ENCODE data around the gene ZSWIM4.

The ZSWIM4 gene

GRCh38 chr19:13844130-13844631 lies 48.9 kb downstream of the ZSWIM4 start:
- Histone ChIP-seq H3K27me3 (ENCODE audit: insufficient read depth, poor library complexity, severe bottlenecking) (no peaks in the 10 kb centered on the region), H3K27ac (ENCODE audit: poor library complexity, severe bottlenecking) (peak overlapping the region; percentile 98), H3K4me3 (ENCODE audit: severe bottlenecking) (peak overlapping the region; percentile 88), H3K9me3 (ENCODE audit: severe bottlenecking) (no peaks in the 10 kb centered on the region), H3K36me3 (ENCODE audit: low read depth) (peaks cover 28% of the 10 kb centered on the region), H3K4me1 (ENCODE audit: insufficient read depth, poor library complexity, severe bottlenecking) (peaks cover 25% of the 10 kb centered on the region)
- ATAC-seq (ENCODE audit: low read depth), result peak; percentile 22
- TF ChIP-seq CTCF (IDR thresholded peaks at IDR 0.05; ENCODE audit: poor library complexity, severe bottlenecking), result peak; percentile 23
- DNase-seq (ENCODE audit: low spot score), result peak; percentile 92

GRCh38 chr19:13846557-13847406 lies 51.5 kb downstream of the ZSWIM4 start:
- Histone ChIP-seq H3K27ac (ENCODE audit: poor library complexity, severe bottlenecking) (peak overlapping the region; percentile 98), H3K36me3 (ENCODE audit: low read depth) (peaks cover 2% of the 10 kb centered on the region), H3K9me3 (ENCODE audit: severe bottlenecking) (no peaks in the 10 kb centered on the region), H3K27me3 (ENCODE audit: insufficient read depth, poor library complexity, severe bottlenecking) (no peaks in the 10 kb centered on the region), H3K4me3 (ENCODE audit: severe bottlenecking) (peak overlapping the region; percentile 35), H3K4me1 (ENCODE audit: insufficient read depth, poor library complexity, severe bottlenecking) (peaks cover 40% of the 10 kb centered on the region)
- no peak for DNase-seq (ENCODE audit: low spot score)
- TF ChIP-seq CTCF (IDR thresholded peaks at IDR 0.05; ENCODE audit: poor library complexity, severe bottlenecking), result no peak
- peak; percentile 10 for ATAC-seq (ENCODE audit: low read depth)

GRCh38 chr19:13847407-13848339 lies 52.4 kb downstream of the ZSWIM4 start:
- TF ChIP-seq CTCF (IDR thresholded peaks at IDR 0.05; ENCODE audit: poor library complexity, severe bottlenecking), result peak; percentile 0
- Histone ChIP-seq H3K9me3 (ENCODE audit: severe bottlenecking) (no peaks in the 10 kb centered on the region), H3K27me3 (ENCODE audit: insufficient read depth, poor library complexity, severe bottlenecking) (no peaks in the 10 kb centered on the region), H3K27ac (ENCODE audit: poor library complexity, severe bottlenecking) (peak overlapping the region; percentile 98), H3K4me3 (ENCODE audit: severe bottlenecking) (peak overlapping the region; percentile 35), H3K36me3 (ENCODE audit: low read depth) (no peaks in the 10 kb centered on the region), H3K4me1 (ENCODE audit: insufficient read depth, poor library complexity, severe bottlenecking) (peaks cover 49% of the 10 kb centered on the region)
- ATAC-seq (ENCODE audit: low read depth) (peak; percentile 37), DNase-seq (ENCODE audit: low spot score) (peak; percentile 95)

DNA sequence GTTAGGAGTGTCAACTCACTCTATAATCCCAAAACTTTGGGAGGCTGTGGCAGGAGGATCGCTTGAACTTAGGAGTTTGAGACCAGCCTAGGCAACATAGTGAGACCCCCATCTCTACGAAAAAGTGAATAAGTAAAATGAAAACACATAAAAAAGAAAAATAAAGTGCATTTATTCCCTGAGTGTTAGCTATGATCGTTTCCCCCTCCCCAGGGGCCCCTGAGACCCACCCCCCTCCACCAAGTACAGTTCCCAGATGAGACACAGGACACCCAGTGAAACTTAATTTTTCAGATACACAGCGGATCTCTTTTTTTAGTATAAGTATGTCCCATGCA lies 53.1 kb downstream of the ZSWIM4 start:
- DNase-seq (ENCODE audit: low spot score), result no peak
- H3K27ac ChIP-seq (ENCODE audit: poor library complexity, severe bottlenecking), result peak overlapping the region; percentile 98
- peaks cover 55% of the 10 kb centered on the region for H3K4me1 ChIP-seq (ENCODE audit: insufficient read depth, poor library complexity, severe bottlenecking)
- ATAC-seq (ENCODE audit: low read depth), result no peak
- H3K27me3 ChIP-seq (ENCODE audit: insufficient read depth, poor library complexity, severe bottlenecking), result no peaks in the 10 kb centered on the region
- H3K9me3 ChIP-seq (ENCODE audit: severe bottlenecking), result no peaks in the 10 kb centered on the region
- no peak for TF ChIP-seq CTCF (IDR thresholded peaks at IDR 0.05; ENCODE audit: poor library complexity, severe bottlenecking)
- H3K36me3 ChIP-seq (ENCODE audit: low read depth), result no peaks in the 10 kb centered on the region
- H3K4me3 ChIP-seq (ENCODE audit: severe bottlenecking), result no peak overlapping the region

Measured in RWPE2 (cell line).